BJ (cell line): Measurements from ENCODE around the gene PIP5K1B. TPM values are rescaled to one million over a fixed set of nuclear protein-coding genes. Genes with fewer than 3 reads are reported as not detected.

Experiments used
- CTCF ChIA-PET: fragments of 350-600 bp; formaldehyde crosslinking; extraction: SDS; loops from one replicate; lab custom pipeline; 2021; ENCODE audit warnings: antibody characterized with exemption, inconsistent platforms; lab: Yijun Ruan, JAX
- POLR2A ChIA-PET: fragments of 300-600 bp; sonication (Branson Sonifier 250); formaldehyde crosslinking; extraction: SDS; loops from one replicate; lab custom pipeline; 2021; ENCODE audit warnings: antibody characterized with exemption; lab: Charles Lee
- DNase-seq: peaks from one replicate; pipeline ENCODE4 v3.0.0-alpha.2; 2011; ENCODE audit warnings: low read depth
- H3K27me3 ChIP-seq: 2 replicates; pipeline ENCODE4 v1.6.0; 2011; ENCODE audit warnings: low read length; ENCODE audit not compliant: control insufficient read depth, insufficient read depth
- H3K36me3 ChIP-seq: 2 replicates; pipeline ENCODE4 v1.5.1; 2011; ENCODE audit warnings: low read length; ENCODE audit not compliant: control insufficient read depth, insufficient read depth
- H3K4me3 ChIP-seq: 2 replicates; pipeline ENCODE4 v1.5.1; 2011; ENCODE audit warnings: low read depth, mild to moderate bottlenecking, control low read depth, low read length
- polyA plus RNA-seq: library from polyadenylated mRNA; depleted of rRNA; stranded (reverse); fragments of >200 nt; gene quantifications from 2 replicates; pipeline ENCODE4 v1.2.3, GENCODE V29; 2011
- TF ChIP-seq, protein P1 (sequence below): IDR thresholded peaks from 2 replicates; pipeline ENCODE4 v1.5.1; 2011; ENCODE audit warnings: low read depth, mild to moderate bottlenecking, control low read depth, inconsistent platforms, low read length, moderate library complexity; ENCODE audit not compliant: insufficient read depth

PIP5K1B gene
- polyA plus RNA-seq, 1 experiment, result not detected

DNA sequence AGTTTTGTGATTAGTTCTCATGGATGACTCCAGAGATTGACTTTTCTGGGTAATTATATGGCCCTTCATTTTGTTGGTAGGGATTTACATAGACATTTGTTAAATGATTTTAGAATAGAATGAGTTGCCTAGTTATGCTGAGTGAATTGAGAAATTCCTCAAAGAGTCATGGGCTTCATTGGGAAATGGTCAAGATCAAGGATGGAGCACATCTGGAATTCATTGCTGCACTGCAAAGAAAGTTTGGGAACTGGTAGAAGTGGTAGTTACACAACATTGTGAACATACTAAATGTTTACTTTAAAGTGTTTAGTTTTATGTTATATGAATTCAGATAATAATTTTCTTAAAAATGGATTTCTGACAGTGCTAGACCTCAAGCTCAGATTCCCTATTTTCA, 46.5 kb downstream of the PIP5K1B start:
- POLR2A ChIA-PET, result no interaction called here
- 0 out of 2 replicates have a peak, but pooled peaks cover 2% of the 10 kb centered on the region for H3K27me3 ChIP-seq
- CTCF ChIA-PET, result interaction anchor here (1.6 kb wide), 1 partner anchor 9 kb away, joined by 3 read pairs; no protein-coding TSS in a partner anchor
- H3K4me3 ChIP-seq, result no peak overlapping the region
- no peak for DNase-seq
- TF ChIP-seq, protein P1, sequence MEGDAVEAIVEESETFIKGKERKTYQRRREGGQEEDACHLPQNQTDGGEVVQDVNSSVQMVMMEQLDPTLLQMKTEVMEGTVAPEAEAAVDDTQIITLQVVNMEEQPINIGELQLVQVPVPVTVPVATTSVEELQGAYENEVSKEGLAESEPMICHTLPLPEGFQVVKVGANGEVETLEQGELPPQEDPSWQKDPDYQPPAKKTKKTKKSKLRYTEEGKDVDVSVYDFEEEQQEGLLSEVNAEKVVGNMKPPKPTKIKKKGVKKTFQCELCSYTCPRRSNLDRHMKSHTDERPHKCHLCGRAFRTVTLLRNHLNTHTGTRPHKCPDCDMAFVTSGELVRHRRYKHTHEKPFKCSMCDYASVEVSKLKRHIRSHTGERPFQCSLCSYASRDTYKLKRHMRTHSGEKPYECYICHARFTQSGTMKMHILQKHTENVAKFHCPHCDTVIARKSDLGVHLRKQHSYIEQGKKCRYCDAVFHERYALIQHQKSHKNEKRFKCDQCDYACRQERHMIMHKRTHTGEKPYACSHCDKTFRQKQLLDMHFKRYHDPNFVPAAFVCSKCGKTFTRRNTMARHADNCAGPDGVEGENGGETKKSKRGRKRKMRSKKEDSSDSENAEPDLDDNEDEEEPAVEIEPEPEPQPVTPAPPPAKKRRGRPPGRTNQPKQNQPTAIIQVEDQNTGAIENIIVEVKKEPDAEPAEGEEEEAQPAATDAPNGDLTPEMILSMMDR, result no peak
- H3K36me3 ChIP-seq, result no peaks in the 10 kb centered on the region

GRCh38 chr9:68755051-68755450, 50.0 kb downstream of the PIP5K1B start:
- TF ChIP-seq, protein P1, result no peak
- CTCF ChIA-PET, result no interaction called here
- DNase-seq, result no peak
- Histone ChIP-seq H3K36me3 (no peaks in the 10 kb centered on the region), H3K27me3 (0 out of 2 replicates have a peak, but pooled peaks cover 2% of the 10 kb centered on the region), H3K4me3 (no peak overlapping the region)
- POLR2A ChIA-PET, result no interaction called here

DNA sequence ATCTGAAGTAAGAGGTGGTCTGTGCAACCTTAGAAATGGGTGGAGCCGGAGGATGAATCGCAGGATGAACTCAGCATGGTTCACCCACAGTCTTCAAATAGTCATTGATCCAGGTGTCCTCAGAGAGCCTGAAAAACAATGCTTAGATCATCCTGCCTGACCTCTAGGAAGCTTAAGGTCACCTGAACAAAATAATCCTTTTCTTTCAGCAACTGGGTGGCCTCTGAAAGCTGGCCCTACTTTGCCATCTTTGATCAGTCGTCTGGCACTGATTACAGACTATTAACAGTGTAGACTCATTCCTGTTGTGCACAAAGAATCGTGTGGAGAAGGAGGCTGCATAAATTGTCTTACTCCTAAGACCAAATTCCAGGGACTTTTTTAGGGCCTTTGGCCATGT, 50.7 kb downstream of the PIP5K1B start:
- TF ChIP-seq, protein P1, result no peak
- ChIA-PET POLR2A (no interaction called here), CTCF (no interaction called here)
- Histone ChIP-seq H3K27me3 (0 out of 2 replicates have a peak, but pooled peaks cover 2% of the 10 kb centered on the region), H3K4me3 (no peak overlapping the region), H3K36me3 (no peaks in the 10 kb centered on the region)
- DNase-seq, result no peak

DNA sequence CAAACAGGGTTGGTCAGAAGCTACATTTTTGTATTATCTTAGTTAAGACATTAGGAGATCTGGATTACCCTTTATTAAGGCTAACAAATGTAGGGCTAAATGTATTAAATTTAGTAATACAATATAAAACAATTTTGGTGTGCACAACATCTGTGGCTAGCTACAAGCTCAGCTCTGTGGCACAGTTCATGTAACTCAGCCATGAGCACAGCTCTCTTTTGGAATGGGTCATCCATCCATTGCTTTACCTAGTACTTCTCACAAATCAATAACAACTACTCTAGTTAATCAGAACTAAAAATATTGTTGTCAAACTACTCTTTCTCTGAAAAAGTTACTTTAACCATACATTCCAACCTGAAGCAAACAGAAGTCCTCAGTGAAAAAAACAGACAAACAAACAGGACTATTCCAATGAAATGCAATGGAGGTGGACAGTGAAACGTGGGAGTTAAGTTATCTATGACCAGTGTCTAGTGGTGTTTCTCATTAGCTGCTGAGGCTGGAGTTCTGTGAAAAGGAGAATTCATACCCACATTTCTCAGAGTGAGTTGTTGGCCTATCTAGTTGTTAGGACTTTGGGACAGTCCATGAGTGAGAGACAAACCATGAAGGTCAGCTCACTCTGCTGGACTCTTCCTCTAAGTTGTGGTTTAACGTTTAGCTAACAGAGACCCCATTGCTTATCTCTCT, 55.1 kb downstream of the PIP5K1B start:
- DNase-seq, result no peak
- TF ChIP-seq, protein P1, result no peak
- ChIA-PET POLR2A (no interaction called here), CTCF (interaction anchor here (1.1 to 1.5 kb wide), 2 partner anchors 9 to 12 kb away, joined by 3 to 4 read pairs; no protein-coding TSS in a partner anchor)
- no peak overlapping the region for H3K4me3 ChIP-seq
- H3K36me3 ChIP-seq, result no peaks in the 10 kb centered on the region
- 0 out of 2 replicates have a peak, but pooled peaks cover 2% of the 10 kb centered on the region for H3K27me3 ChIP-seq

GRCh38 chr9:68760674-68761333, 55.8 kb downstream of the PIP5K1B start:
- H3K27me3 ChIP-seq, result no peaks in the 10 kb centered on the region
- ChIA-PET POLR2A (no interaction called here), CTCF (interaction anchor here (1.1 to 1.5 kb wide), 2 partner anchors 9 to 13 kb away, joined by 3 to 4 read pairs; no protein-coding TSS in a partner anchor)
- no peaks in the 10 kb centered on the region for H3K36me3 ChIP-seq
- TF ChIP-seq, protein P1, result no peak
- no peak overlapping the region for H3K4me3 ChIP-seq
- DNase-seq, result no peak
